ENCODE measurements around the gene KIAA0232. TPM values are rescaled to one million over a fixed set of nuclear protein-coding genes. Genes with fewer than 3 reads are reported as not detected.

The KIAA0232 gene
- total and polyA plus RNA-seq, 2 of the 8 experiments (the other 6 are each of a cell fraction or from before 2014, with no cell fraction given), result 5.6 to 23.3 TPM

DNA sequence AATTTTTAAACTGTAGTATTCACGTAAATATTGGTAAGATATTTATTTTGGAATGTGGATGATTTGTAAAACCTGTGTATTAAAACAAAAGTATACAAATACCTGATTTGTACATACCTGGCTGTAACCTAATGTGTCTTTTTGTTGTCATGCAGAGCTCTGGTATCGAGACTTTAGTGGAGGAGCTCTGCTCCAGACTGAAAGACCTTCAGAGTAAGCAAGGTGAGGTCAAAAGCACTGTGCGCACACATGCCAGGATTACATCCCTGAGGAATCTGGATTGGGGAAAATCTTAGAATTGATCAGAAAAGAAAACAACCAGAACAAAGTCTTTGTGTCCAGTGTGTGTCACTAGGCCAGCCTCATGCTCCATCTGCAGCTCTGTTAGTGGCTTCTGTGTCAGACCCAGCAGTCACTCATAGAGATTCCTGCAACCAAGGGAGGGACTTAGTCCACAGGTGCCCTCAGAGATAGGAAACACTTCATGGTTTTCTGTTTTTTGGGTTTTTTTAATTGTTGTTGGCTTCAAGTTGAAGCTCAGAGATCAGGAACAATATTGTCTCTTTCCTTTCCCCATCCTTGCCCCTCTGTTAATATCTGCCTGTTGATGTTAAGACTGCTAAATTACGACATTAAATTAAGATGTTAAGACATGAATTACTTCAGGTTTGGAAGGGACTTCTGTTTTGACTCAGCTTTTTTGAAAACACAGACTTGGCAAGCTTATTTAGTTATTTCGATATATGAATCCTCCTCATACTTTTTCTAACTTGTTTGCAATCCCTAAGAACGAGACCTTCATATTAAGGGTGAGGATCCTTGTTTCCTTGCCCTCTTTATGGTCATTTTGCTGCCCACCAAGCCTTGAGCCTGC, 74.7 kb downstream of the KIAA0232 start:
- Histone ChIP-seq H3K9ac (replicated peaks in 1 of 4; ENCODE audit: extremely low read depth in 1 of 4, low read depth in 3 of 4, low read length in 3 of 4) (no peak overlapping the region), H2BK20ac (ENCODE audit: low read length) (no peak overlapping the region), H2AK5ac (ENCODE audit: low read depth, low read length) (no peak overlapping the region), H2AFZ (ENCODE audit: low read length) (no peak overlapping the region), H4K20me1 (replicated peaks in 1 of 2; ENCODE audit: control insufficient read depth in 1 of 2, insufficient read depth in 2 of 2, low read length in 2 of 2) (peaks cover 0 to 3% of the 10 kb centered on the region in 2 experiments), H2BK120ac (replicated peaks; ENCODE audit: low read depth, low read length) (no peak overlapping the region), H3K79me2 (ENCODE audit: control insufficient read depth in 1 of 2, insufficient read depth in 2 of 2, low read length in 2 of 2) (no peaks in the 10 kb centered on the region), H2BK5ac (ENCODE audit: low read depth, low read length) (no peak overlapping the region), H3K79me1 (ENCODE audit: low read depth, low read length) (0 out of 2 replicates have a peak, but pooled peaks cover 2% of the 10 kb centered on the region), H3K27ac (ENCODE audit: low read depth, low read length) (no peak overlapping the region), H2BK15ac (ENCODE audit: low read length) (no peak overlapping the region), H3K4me1 (replicated peaks in 1 of 4; ENCODE audit: control insufficient read depth in 3 of 4, insufficient read depth in 4 of 4, low read length in 3 of 4) (peaks cover 0 to 3% (median 1%) of the 10 kb centered on the region in 4 experiments; a peak in 2 of 7 replicates), H3K27me3 (replicated peaks in 1 of 4; ENCODE audit: control insufficient read depth in 3 of 4, extremely low read depth in 1 of 4, insufficient read depth in 3 of 4, low read length in 3 of 4) (no peaks in the 10 kb centered on the region), H3K23me2 (ENCODE audit: low read depth, low read length) (no peaks in the 10 kb centered on the region), H4K8ac (ENCODE audit: extremely low read depth, insufficient read depth, low read length) (no peak overlapping the region), H3K4me3 (ENCODE audit: extremely low read depth in 1 of 4, insufficient read depth in 2 of 4, low read depth in 3 of 4, low read length in 4 of 4) (no peak overlapping the region), H3K4me2 (ENCODE audit: insufficient read depth in 1 of 2, low read depth in 2 of 2, low read length in 2 of 2) (no peak overlapping the region), H3K56ac (replicated peaks; ENCODE audit: insufficient read length, low read depth, low read length) (no peak overlapping the region), H3K23ac (ENCODE audit: insufficient read length) (no peak overlapping the region), H3K18ac (ENCODE audit: extremely low read depth, low read length) (no peak overlapping the region), H3K4ac (replicated peaks; ENCODE audit: insufficient read length, low read depth, low read length) (no peak overlapping the region), H3K36me3 (ENCODE audit: control insufficient read depth in 2 of 4, insufficient read depth in 4 of 4, low read length in 3 of 4) (peaks cover 2 to 41% (median 22%) of the 10 kb centered on the region in 4 experiments; a peak in 7 of 8 replicates), H4K91ac (replicated peaks; ENCODE audit: insufficient read length, low read length) (no peak overlapping the region), H3K9me3 (ENCODE audit: insufficient read depth in 2 of 2, low read depth in 1 of 2, low read length in 1 of 2) (peaks cover 5 to 6% of the 10 kb centered on the region in 2 experiments; a peak in 2 of 4 replicates), H2BK12ac (ENCODE audit: low read depth, low read length) (no peak overlapping the region), H3K14ac (ENCODE audit: insufficient read length) (no peak overlapping the region), H4K5ac (ENCODE audit: insufficient read length, low read depth, low read length) (no peak overlapping the region)
- no peak for FAIRE-seq
- ChIA-PET POLR2A (ENCODE audit: partially characterized antibody) (no interaction called here), CTCF (ENCODE audit: partially characterized antibody) (interaction anchor here (0.8 to 1.7 kb wide), 5 partner anchors 10 to 173 kb away, joined by 3 to 11 read pairs (median 3); no protein-coding TSS in a partner anchor)
- 90% methylated on average over 6 of the region's 6 CpGs; no CpG with 5 or more reads in 1 of the 2 experiments for WGBS, 2 experiments (ENCODE audit: extremely low coverage in 1 of 2, insufficient coverage in 1 of 2, insufficient read length in 1 of 2, insufficient replicate concordance in 2 of 2, low coverage in 1 of 2, low lambda C conversion rate in 2 of 2, missing lambda C conversion rate in 1 of 2)
- DNase-seq (ENCODE audit: low read depth in 1 of 2, low spot score in 2 of 2), result no peak
- no peak for TF ChIP-seq RFX5 (IDR thresholded peaks at IDR 0.05; ENCODE audit: borderline replicate concordance, low read depth, low read length)
- no peak for TF ChIP-seq GTF2F1 (IDR thresholded peaks at IDR 0.05; ENCODE audit: borderline replicate concordance, low read depth, low read length)
- TF ChIP-seq RAD21 (IDR thresholded peaks at IDR 0.05 in 1 of 2, conservative IDR thresholded peaks at IDR 0.05 in 1 of 2; ENCODE audit: low read depth in 2 of 2, low read length in 2 of 2), result no peak
- TF ChIP-seq SIRT6 (IDR thresholded peaks at IDR 0.05; ENCODE audit: low read length), result no peak
- TF ChIP-seq CREB1 (IDR thresholded peaks at IDR 0.05), result no peak

All from H1 (cell line).